ENCODE data around the gene KLHDC8B.

Gene KLHDC8B

DNA sequence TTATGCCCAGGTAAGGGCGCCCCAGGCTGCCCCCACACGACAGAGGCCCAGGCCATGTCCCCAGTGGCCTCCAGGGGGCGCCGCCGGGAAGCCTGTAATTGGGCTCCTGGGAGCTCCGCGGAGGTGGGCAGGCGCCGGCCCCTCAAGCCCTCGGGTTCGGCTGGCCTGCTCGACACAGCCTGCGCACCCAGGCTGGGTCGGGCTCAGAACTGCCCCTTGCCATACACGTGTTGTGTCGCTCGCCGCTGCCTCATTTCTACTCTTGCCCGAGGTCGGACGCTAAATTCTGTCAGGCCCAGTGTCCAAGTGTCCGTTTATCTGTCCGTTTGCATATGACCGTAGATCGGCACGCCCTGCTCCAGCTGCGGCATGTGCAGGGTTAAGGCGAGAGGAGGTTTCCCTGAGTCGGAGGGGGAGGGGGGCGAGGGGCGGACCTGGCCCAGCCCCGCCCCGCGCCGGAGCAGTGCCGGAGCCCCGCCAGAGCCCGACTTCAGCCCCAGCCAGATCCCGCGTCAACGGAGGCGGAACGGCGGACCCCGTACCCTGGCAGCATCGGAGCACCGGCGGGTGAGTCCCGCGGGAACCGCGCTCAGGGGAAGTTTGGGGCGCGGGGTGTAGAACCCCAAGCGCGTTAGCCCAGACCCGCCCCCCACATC is at the start of gene KLHDC8B:
TSS of gene KLHDC8B (plus strand) at position 480 of the 656 bp plus-strand sequence. CDS start 1,172 bp downstream, outside the sequence.
- peak within 1 kb of the TSS; percentile 89 for H3K4me2 ChIP-seq (ENCODE audit: low read depth, low read length)
- TF ChIP-seq EZH2phosphoT487 (IDR thresholded peaks at IDR 0.05; ENCODE audit: low read length): no peak
- no peak for TF ChIP-seq EZH2 (optimal IDR thresholded peaks at IDR 0.05; ENCODE audit: low read depth, low read length)
- TF ChIP-seq, protein P1, sequence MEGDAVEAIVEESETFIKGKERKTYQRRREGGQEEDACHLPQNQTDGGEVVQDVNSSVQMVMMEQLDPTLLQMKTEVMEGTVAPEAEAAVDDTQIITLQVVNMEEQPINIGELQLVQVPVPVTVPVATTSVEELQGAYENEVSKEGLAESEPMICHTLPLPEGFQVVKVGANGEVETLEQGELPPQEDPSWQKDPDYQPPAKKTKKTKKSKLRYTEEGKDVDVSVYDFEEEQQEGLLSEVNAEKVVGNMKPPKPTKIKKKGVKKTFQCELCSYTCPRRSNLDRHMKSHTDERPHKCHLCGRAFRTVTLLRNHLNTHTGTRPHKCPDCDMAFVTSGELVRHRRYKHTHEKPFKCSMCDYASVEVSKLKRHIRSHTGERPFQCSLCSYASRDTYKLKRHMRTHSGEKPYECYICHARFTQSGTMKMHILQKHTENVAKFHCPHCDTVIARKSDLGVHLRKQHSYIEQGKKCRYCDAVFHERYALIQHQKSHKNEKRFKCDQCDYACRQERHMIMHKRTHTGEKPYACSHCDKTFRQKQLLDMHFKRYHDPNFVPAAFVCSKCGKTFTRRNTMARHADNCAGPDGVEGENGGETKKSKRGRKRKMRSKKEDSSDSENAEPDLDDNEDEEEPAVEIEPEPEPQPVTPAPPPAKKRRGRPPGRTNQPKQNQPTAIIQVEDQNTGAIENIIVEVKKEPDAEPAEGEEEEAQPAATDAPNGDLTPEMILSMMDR (IDR thresholded peaks at IDR 0.05; ENCODE audit: low read length): peak; percentile 94
- peak within 1 kb of the TSS; percentile 98 for H2AFZ ChIP-seq (ENCODE audit: low read length)
- no peaks in the 10 kb centered on the region for H3K9me3 ChIP-seq (replicated peaks; ENCODE audit: insufficient read depth, low read length)
- DNase-seq: peak; percentile 68
- peak within 1 kb of the TSS; percentile 48; the same call in 1 of the 2 replicates for H3K9ac ChIP-seq (ENCODE audit: low read length)
- 0 out of 2 replicates have a peak, but pooled peaks cover 3% of the 10 kb centered on the region for H3K79me2 ChIP-seq (ENCODE audit: low read length)
- H4K20me1 ChIP-seq (ENCODE audit: insufficient read depth, low read length): no peaks in the 10 kb centered on the region
- H3K4me1 ChIP-seq (ENCODE audit: low read length): peaks cover 5% of the 10 kb centered on the region; the same call in 1 of the 2 replicates
- H3K27me3 ChIP-seq (replicated peaks; ENCODE audit: insufficient read depth, low read length): no peaks in the 10 kb centered on the region; the same call in 1 of the 2 replicates
- no peaks in the 10 kb centered on the region for H3F3A ChIP-seq (ENCODE audit: insufficient read depth, low read length)
- no peaks in the 10 kb centered on the region for H3K9me2 ChIP-seq (replicated peaks; ENCODE audit: insufficient read depth, low read length)
- peak within 1 kb of the TSS; percentile 86 for H3K4me3 ChIP-seq (ENCODE audit: low read length)
- H3K36me3 ChIP-seq (replicated peaks; ENCODE audit: insufficient read depth, low read length): no peaks in the 10 kb centered on the region
- H3K27ac ChIP-seq (ENCODE audit: low read length): no peak within 1 kb of the TSS

GRCh38 chr3:49122022-49122421 is 49.4 kb upstream of the KLHDC8B start:
- H3K79me2 ChIP-seq (ENCODE audit: low read length): peaks cover 24% of the 10 kb centered on the region
- H2AFZ ChIP-seq (ENCODE audit: low read length): no peak overlapping the region
- H3K9me2 ChIP-seq (replicated peaks; ENCODE audit: insufficient read depth, low read length): no peaks in the 10 kb centered on the region
- no peaks in the 10 kb centered on the region for H3K36me3 ChIP-seq (replicated peaks; ENCODE audit: insufficient read depth, low read length)
- peaks cover 8% of the 10 kb centered on the region for H3K4me1 ChIP-seq (ENCODE audit: low read length)
- no peak overlapping the region for H3K9ac ChIP-seq (ENCODE audit: low read length)
- H4K20me1 ChIP-seq (ENCODE audit: insufficient read depth, low read length): no peaks in the 10 kb centered on the region
- peaks cover 12% of the 10 kb centered on the region for H3F3A ChIP-seq (ENCODE audit: insufficient read depth, low read length)
- H3K4me3 ChIP-seq (ENCODE audit: low read length): no peak overlapping the region
- no peak for DNase-seq
- peaks cover 3% of the 10 kb centered on the region; the same call in 1 of the 2 replicates for H3K27me3 ChIP-seq (replicated peaks; ENCODE audit: insufficient read depth, low read length)
- TF ChIP-seq, protein P1 (IDR thresholded peaks at IDR 0.05; ENCODE audit: low read length): no peak
- no peak for TF ChIP-seq EZH2phosphoT487 (IDR thresholded peaks at IDR 0.05; ENCODE audit: low read length)
- H3K4me2 ChIP-seq (ENCODE audit: low read depth, low read length): no peak overlapping the region
- H3K9me3 ChIP-seq (replicated peaks; ENCODE audit: insufficient read depth, low read length): no peaks in the 10 kb centered on the region
- no peak overlapping the region for H3K27ac ChIP-seq (ENCODE audit: low read length)

DNA sequence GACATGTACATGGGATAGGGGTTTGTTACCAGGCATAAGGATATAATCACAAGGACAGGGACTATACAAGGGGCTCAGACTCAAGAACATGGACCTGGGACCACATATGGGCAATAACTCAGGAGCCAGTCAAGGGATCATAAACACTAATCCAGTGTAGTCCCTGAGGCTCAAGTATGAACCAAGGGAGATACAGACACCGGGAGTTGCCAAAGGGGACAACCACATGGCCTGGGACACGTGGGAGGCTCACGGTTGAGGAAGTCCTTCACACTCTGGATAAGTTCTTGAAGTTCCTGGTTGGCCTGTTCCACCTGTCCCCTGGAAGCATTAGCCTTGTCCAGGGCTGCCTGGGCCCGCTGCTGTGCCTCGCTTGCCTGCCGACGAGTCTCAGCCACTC is 48.9 kb upstream of the KLHDC8B start:
- no peak overlapping the region for H2AFZ ChIP-seq (ENCODE audit: low read length)
- no peaks in the 10 kb centered on the region for H3K9me3 ChIP-seq (replicated peaks; ENCODE audit: insufficient read depth, low read length)
- H3K9me2 ChIP-seq (replicated peaks; ENCODE audit: insufficient read depth, low read length): no peaks in the 10 kb centered on the region
- no peaks in the 10 kb centered on the region for H4K20me1 ChIP-seq (ENCODE audit: insufficient read depth, low read length)
- no peak overlapping the region for H3K9ac ChIP-seq (ENCODE audit: low read length)
- peaks cover 3% of the 10 kb centered on the region; the same call in 1 of the 2 replicates for H3K27me3 ChIP-seq (replicated peaks; ENCODE audit: insufficient read depth, low read length)
- H3K4me3 ChIP-seq (ENCODE audit: low read length): no peak overlapping the region
- H3F3A ChIP-seq (ENCODE audit: insufficient read depth, low read length): peaks cover 12% of the 10 kb centered on the region
- peaks cover 8% of the 10 kb centered on the region for H3K4me1 ChIP-seq (ENCODE audit: low read length)
- no peak for TF ChIP-seq EZH2phosphoT487 (IDR thresholded peaks at IDR 0.05; ENCODE audit: low read length)
- TF ChIP-seq EZH2 (optimal IDR thresholded peaks at IDR 0.05; ENCODE audit: low read depth, low read length): no peak
- TF ChIP-seq, protein P1 (IDR thresholded peaks at IDR 0.05; ENCODE audit: low read length): no peak
- no peak for DNase-seq
- H3K79me2 ChIP-seq (ENCODE audit: low read length): peaks cover 24% of the 10 kb centered on the region
- H3K36me3 ChIP-seq (replicated peaks; ENCODE audit: insufficient read depth, low read length): no peaks in the 10 kb centered on the region
- H3K27ac ChIP-seq (ENCODE audit: low read length): no peak overlapping the region
- no peak overlapping the region for H3K4me2 ChIP-seq (ENCODE audit: low read depth, low read length)

Data from MM.1S (cell line).